Pancreas (tissue), 10 donors: ENCODE data around the gene JCAD. TPM values are rescaled to one million over a fixed set of nuclear protein-coding genes. Genes with fewer than 3 reads are reported as not detected.

Source experiments
- ATAC-seq, 4 donors: fragments of 200-7000 bp; cut with Tn5 transposase; one replicate each; pipeline versions ENCODE4 v1.8.0 to v1.9.1; 2020; ENCODE audit warnings: mild to moderate bottlenecking in 4 of 4, moderate library complexity in 4 of 4
- DNase-seq, 6 donors: peaks; one replicate each; pipeline ENCODE4 v3.0.0-alpha.2; 2020
- FAIRE-seq: peaks from 2 replicates; lab custom pipeline; 2012; peaks lifted over from hg19 to GRCh38; lab: Jason Lieb, UNC
- H3K27ac ChIP-seq, 4 donors: fragments of 200-600 bp; sonication (generic); 1 replicate in 3 of 4; 2 replicates in 1 of 4; pipeline versions ENCODE4 v1.5.0 to v1.8.0; 2020
- H3K27me3 ChIP-seq, 4 donors: fragments of 200-600 bp; one replicate each; pipeline ENCODE4 v1.8.0; 2021
- H3K36me3 ChIP-seq, 3 donors: fragments of 200-600 bp; sonication (generic) in 1 of 3; one replicate each; pipeline versions ENCODE4 v1.5.0 to v1.8.0; 2020 to 2021
- H3K4me1 ChIP-seq, 3 donors: fragments of 200-600 bp; one replicate each; pipeline ENCODE4 v1.8.0; 2021
- H3K4me3 ChIP-seq, 4 donors: fragments of 200-600 bp; sonication (generic) in 2 of 4; one replicate each; pipeline versions ENCODE4 v1.5.0 to v1.8.0; 2020 to 2021
- H3K9me3 ChIP-seq, 4 donors: fragments of 200-600 bp; one replicate each; pipeline ENCODE4 v1.8.0; 2021
- CTCF ChIP-seq, 4 donors: fragments of 200-600 bp; sonication (generic) in 3 of 4; IDR thresholded peaks; one replicate each; pipeline versions ENCODE4 v1.5.0 to v1.8.0; 2021; ENCODE audit warnings: antibody characterized with exemption in 4 of 4
- WGBS, 2 donors: extraction: QIAGEN DNeasy Blood & Tissue Kit; methylation state at CpG; one replicate each; pipeline ENCODE4 v1.1.7; 2013; 5-methylcytosine and 5-hydroxymethylcytosine counted together
- intact Hi-C, 3 donors: fragments of 100-400 bp; cut with DNase I; formaldehyde crosslinking; loops; one replicate each; pipeline versions ENCODE4 v1.11.1 to v1.14.2; 2022
- polyA plus RNA-seq, 2 donors: library from polyadenylated mRNA; stranded (reverse); fragments of 200-250 nt; gene quantifications; one replicate each; pipeline ENCODE4 v1.2.3, GENCODE V29; 2013
- total RNA-seq, 6 donors: library from RNA; stranded (reverse); fragmentation: NEBNext Ultra II Directional in 4 of 6; extraction: Animal tissue kit (Norgen Biotek cat#: 25700) in 4 of 6; gene quantifications; one replicate each; pipeline versions ENCODE4 v1.2.1 to v1.2.4, GENCODE V29; 2021 to 2023
- donor health status: healthy with polysubstance abuse.
- donor health status: DM: no; HTN: no; CAD: no; lungs with moderate emphysema.
- donor health status: DM: no; HTN: no; CAD: no.
- donor health status: control.
- donor health status: control.
- donor health status: Bipolar disorder and iron deficiency.
- donor health status: DM: yes; HTN: yes; CAD: no.
- donor health status: DM: no; HTN: no; CAD: no.
- donor health status: DM: no; HTN: no; CAD: no.
- donor health status: DM: yes; HTN: yes; CAD: no.

JCAD gene
- total and polyA plus RNA-seq, 8 donors, result 10.0 to 48.2 (median 23.0) TPM

- WGBS, 2 donors, result 67 to 79% methylated on average over 9 of the region's 9 CpGs
- FAIRE-seq, result no peak
- Histone ChIP-seq H3K27ac (no peak overlapping the region), H3K27me3 (no peaks in the 10 kb centered on the region), H3K4me3 (no peak overlapping the region), H3K9me3 (no peaks in the 10 kb centered on the region), H3K36me3 (no peaks in the 10 kb centered on the region), H3K4me1 (no peaks in the 10 kb centered on the region)
- TF ChIP-seq CTCF (IDR thresholded peaks at IDR 0.05), result no peak
- ATAC-seq, result no peak
- no peak for DNase-seq
- intact Hi-C loops, result no loop called here
Observed at GRCh38 chr10:30093303-30093950, 34.0 kb upstream of the JCAD start.

GRCh38 chr10:30092151-30092790 lies 32.9 kb upstream of the JCAD start:
- intact Hi-C loops, result no loop called here
- Histone ChIP-seq H3K9me3 (no peaks in the 10 kb centered on the region), H3K27ac (no peak overlapping the region), H3K4me3 (no peak overlapping the region), H3K27me3 (no peaks in the 10 kb centered on the region), H3K4me1 (no peaks in the 10 kb centered on the region), H3K36me3 (no peaks in the 10 kb centered on the region)
- no peak for FAIRE-seq
- no peak for ATAC-seq
- WGBS, 2 donors, result 70 to 71% methylated on average over 14 of the region's 14 CpGs
- DNase-seq, result no peak
- no peak for TF ChIP-seq CTCF (IDR thresholded peaks at IDR 0.05)

GRCh38 chr10:30091136-30091535 lies 31.8 kb upstream of the JCAD start:
- intact Hi-C loops, result no loop called here
- FAIRE-seq (no peak), ATAC-seq (no peak), DNase-seq (no peak)
- Histone ChIP-seq H3K27me3 (no peaks in the 10 kb centered on the region), H3K9me3 (no peaks in the 10 kb centered on the region), H3K4me1 (no peaks in the 10 kb centered on the region), H3K4me3 (no peak overlapping the region), H3K27ac (no peak overlapping the region), H3K36me3 (no peaks in the 10 kb centered on the region)
- 65 to 72% methylated on average over 4 of the region's 4 CpGs for WGBS, 2 donors
- TF ChIP-seq CTCF (IDR thresholded peaks at IDR 0.05), result no peak

- FAIRE-seq (no peak), DNase-seq (no peak), ATAC-seq (no peak)
- no peak for TF ChIP-seq CTCF (IDR thresholded peaks at IDR 0.05)
- Histone ChIP-seq H3K27ac (no peak overlapping the region), H3K36me3 (no peaks in the 10 kb centered on the region), H3K27me3 (no peaks in the 10 kb centered on the region), H3K4me3 (no peak overlapping the region), H3K4me1 (no peaks in the 10 kb centered on the region), H3K9me3 (no peaks in the 10 kb centered on the region)
- intact Hi-C loops, result no loop called here
- WGBS, 2 donors, result 56 to 60% methylated on average over 3 of the region's 3 CpGs
Observed at GRCh38 chr10:30088178-30088577, 28.8 kb upstream of the JCAD start.

GRCh38 chr10:30083934-30084333 lies 24.5 kb upstream of the JCAD start:
- no peaks in the 10 kb centered on the region for H3K9me3 ChIP-seq
- no peak overlapping the region for H3K27ac ChIP-seq
- no peaks in the 10 kb centered on the region for H3K4me1 ChIP-seq
- no peaks in the 10 kb centered on the region for H3K36me3 ChIP-seq
- H3K27me3 ChIP-seq, result no peaks in the 10 kb centered on the region
- FAIRE-seq (no peak), DNase-seq (no peak), ATAC-seq (no peak)
- 56 to 89% methylated on average over 1 of the region's 1 CpG for WGBS, 2 donors
- no peak overlapping the region for H3K4me3 ChIP-seq
- no peak for TF ChIP-seq CTCF (IDR thresholded peaks at IDR 0.05)
- intact Hi-C loops, result no loop called here
